H54 (cell line): ENCODE measurements around the gene TLE2.
"Not testable (repeated sequence)": the region's sequence is repeated elsewhere in the genome, so short reads cannot be mapped to it uniquely, and the experiment has no call there.

Experiments
- DNase-seq: peaks from one replicate; pipeline ENCODE4 v3.0.0; 2011; ENCODE audit warnings: low spot score, mixed read lengths; ENCODE audit not compliant: insufficient read length
- FAIRE-seq: peaks from 3 replicates; lab custom pipeline; 2011; peaks lifted over from hg19 to GRCh38; lab: Jason Lieb, UNC
- POLR2A ChIP-seq: IDR thresholded peaks from 2 replicates; pipeline ENCODE4 v1.6.1; 2011; ENCODE audit warnings: low read depth, mild to moderate bottlenecking, low read length

Gene TLE2

DNA sequence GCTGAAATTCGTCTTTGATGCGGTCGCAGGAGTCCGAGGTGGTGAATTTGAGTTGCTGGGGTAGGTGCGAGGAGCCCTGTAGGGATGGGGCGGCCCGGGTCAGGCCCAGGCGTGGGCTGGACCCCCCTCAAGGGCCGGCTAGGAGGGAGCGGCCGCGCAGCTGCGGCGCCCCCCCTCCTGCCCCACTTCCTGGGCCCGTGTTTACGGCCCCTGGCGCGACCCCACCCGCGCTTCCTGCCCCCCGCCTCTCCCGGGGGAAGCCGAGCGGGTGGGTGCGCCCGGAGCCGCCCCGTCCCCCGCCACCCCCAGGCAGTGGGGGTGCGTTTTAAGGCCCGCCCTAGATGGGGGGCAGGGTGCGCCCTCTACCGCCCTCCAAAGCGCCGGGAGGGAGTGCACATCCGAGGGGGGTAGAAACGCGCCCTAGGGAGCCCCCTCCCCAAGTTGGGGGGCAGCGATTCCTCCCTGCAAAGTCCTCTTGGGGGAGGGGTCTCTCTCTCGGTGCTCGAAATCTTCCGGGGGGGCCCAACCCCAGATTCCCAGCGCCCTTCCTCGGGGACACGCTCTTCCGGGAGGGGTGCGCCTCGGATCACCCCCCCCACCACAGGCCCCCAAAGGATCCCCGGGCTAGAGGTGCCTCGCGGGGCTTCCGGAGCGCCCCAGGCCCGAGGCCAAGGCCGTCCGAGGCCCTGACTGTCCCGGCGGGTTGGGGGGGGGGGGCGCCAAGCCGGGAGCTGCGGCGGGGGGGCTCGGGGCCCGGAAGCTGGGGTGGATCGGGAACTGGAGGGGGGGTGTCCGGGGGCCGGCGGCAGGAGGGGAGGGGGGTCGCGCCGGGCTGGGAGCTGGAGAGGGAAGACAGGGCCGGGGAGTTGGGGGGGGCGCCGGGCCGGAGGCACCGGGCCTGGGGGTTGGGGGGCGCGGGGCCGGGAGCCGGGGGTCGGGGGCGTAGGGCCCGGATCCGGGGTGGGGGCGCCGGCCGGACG lies 32.4 kb upstream of the TLE2 start:
- FAIRE-seq, result no peak
- no peak for TF ChIP-seq POLR2A
- DNase-seq, result no peak

DNA sequence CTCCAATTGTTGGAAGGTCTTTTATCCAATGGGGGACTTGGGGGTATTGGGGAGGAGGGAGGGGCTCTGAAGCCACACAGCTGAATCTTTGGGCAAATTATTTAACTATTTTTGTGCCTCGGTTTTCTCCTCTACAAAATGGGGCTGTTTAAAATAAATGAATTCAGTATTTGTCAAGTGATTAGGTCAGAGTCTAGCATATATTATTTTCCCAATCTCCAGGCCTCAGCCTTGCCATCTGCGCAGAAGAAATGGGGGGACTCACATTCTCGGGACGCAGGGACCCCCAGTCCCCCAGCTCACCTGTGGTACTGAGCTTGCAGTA lies 31.7 kb upstream of the TLE2 start:
- DNase-seq, result no peak
- no peak for FAIRE-seq
- TF ChIP-seq POLR2A, result no peak

- DNase-seq (no peak), FAIRE-seq (no peak)
- no peak for TF ChIP-seq POLR2A
Measured at GRCh38 chr19:3059653-3060052, 30.6 kb upstream of the TLE2 start.

DNA sequence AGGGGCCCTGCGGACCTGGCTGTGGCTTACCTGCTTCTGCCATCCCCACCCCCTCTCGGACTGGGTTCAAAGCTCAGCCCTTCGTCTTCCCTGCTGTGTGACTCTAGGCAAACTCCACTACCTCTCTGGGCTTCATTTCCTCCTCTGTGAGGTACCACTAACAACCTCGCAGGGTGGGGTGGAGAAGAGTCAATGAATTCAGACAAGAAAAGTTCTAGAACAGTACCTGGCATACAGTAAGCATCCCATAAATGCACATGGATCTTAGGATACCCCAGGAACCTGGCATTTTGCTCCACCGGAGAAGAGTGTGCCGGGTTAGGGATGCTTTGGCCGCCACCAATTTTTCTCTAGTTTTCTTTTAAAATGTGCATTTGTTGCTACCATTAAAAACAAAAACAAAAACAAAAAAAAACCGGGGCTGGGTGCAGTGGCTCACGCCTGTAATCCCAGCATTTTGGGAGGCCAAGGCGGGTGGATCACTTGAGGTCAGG lies 29.8 kb upstream of the TLE2 start:
- DNase-seq (no peak), FAIRE-seq (no peak)
- TF ChIP-seq POLR2A, result no peak

- FAIRE-seq, result no peak
- no peak for DNase-seq
- TF ChIP-seq POLR2A, result no peak
Measured at GRCh38 chr19:3058009-3058820, 29.1 kb upstream of the TLE2 start.

- FAIRE-seq (no peak), DNase-seq (no peak)
- TF ChIP-seq POLR2A, result no peak
Measured at GRCh38 chr19:3057275-3057714, 28.2 kb upstream of the TLE2 start.

GRCh38 chr19:3056417-3057088 lies 27.5 kb upstream of the TLE2 start:
- TF ChIP-seq POLR2A, result no peak

DNA sequence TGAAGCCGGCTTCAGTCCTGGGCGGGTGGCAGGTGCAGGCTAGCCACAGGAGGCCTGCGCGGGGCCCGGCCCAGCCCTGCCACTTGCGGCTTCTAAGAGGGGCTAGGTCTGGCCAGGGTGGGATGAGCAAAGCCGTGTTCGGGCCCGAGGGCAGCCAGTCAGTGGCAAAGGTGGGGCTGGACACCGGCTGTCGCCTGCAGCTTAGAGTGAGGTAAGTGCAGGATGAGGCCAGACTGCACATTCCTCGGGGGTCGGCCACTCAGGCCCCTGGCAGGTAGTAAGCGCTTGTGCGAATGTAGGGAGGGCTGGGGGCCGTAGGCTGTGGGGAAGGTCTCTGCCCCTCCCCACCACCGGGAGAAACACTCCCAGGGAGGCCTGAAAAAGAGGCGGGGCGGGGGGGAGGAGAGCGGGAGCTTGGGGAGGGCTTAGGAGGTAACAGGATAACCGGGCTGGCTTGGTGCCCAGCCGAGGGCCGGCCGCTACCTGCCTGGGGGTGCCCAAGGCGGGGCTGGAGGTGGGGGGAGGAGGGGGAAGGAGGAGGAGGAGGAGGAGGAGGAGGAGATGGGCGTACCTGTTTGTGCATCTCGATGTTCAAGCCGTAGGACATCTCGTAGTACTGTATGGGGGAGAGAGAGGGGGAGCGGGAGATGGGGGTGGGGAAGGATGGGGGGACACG lies 26.8 kb upstream of the TLE2 start:
- TF ChIP-seq POLR2A, result no peak
- no peak for FAIRE-seq
- no peak for DNase-seq

More at GRCh38 chr19:3056417-3057088, 27.5 kb upstream of the TLE2 start:
- FAIRE-seq (no peak), DNase-seq (no peak)

DNA sequence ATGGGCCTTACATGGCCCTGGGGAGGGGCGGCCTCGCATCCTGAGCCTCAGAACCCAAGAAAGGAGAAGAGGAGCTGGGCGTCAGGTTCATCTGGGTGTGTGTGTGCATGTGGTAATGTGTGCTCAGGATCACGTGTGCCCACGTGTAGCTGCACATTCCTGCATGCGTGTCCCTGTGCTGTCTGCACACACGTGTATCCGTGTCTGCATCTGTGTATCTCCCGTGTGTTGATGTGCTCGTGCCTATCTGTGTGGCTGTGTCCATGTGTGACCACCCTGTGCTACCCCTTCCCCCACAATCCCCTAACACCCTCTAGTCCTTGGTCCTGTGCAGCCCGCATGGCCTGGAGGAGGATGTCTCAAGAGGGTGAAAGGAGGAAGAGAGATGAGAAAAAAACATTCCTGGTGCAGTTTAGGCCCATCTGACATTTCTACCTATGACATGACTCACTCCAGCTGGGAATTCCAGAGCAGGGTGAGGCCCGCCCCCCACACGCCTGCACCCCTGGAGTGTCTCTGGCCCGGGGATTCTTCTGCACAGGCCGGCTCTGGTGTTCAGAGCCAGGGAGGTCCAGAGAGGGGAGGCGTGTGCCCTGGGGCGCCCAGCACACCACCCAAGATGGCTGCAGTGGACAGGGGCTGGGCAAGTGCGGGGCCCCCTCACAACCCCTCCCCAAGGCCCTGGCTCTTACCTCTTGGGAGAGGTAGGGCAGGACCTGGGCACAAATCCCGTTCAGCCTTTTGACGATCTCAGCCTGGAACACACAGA lies 26.1 kb upstream of the TLE2 start:
- DNase-seq (peak; percentile 99), FAIRE-seq (no peak)
- TF ChIP-seq POLR2A, result no peak

- FAIRE-seq, result no peak
- DNase-seq, result no peak
- no peak for TF ChIP-seq POLR2A
Measured at GRCh38 chr19:3054265-3054971, 25.3 kb upstream of the TLE2 start.

GRCh38 chr19:3053780-3054179 lies 24.7 kb upstream of the TLE2 start:
- TF ChIP-seq POLR2A, result no peak
- DNase-seq, result no peak

DNA sequence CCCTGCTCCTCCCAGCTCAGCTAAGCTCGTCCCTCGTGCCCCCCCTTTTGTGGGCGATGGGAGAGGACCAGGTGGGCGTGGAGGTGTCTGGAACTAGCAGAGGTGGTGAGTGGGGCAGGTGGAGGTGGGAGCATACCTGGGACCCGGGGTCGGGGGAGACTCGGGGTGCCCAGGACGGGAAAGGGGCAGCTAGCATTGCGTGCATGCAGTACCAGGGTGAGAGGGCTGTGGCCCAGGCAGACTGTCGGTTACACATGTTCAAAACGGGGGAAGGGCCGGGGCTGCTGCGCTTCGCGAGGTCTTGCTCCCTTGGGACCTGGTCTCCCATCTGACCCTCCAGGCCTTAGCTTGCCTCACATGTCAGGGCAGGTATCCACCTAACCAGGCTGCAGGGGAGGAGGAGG lies 24.1 kb upstream of the TLE2 start:
- FAIRE-seq (no peak), DNase-seq (no peak)
- no peak for TF ChIP-seq POLR2A

More at GRCh38 chr19:3053780-3054179, 24.7 kb upstream of the TLE2 start:
- no peak for FAIRE-seq

DNA sequence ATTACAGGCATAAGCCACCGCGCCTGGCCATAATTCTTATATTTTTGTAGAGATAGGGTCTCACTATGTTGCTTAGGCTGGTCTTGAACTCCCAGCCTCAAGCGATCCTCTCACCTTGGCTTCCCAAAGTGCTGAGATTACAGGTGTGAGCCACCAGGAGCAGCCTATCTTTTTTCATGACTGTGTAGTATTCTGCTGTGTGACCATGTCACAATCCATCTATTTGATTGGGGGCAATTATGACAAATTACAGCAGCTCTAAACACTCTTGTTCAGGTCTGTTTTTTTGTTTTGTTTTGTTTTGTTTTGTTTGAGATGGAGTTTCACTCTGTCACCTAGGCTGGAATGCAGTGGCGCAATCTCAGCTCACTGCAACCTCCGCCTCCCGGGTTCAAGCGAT lies 20.9 kb upstream of the TLE2 start:
- not testable (repeated sequence) for DNase-seq, FAIRE-seq
